AG10803 (cell line): ENCODE results near the gene MR1.

Experiments used
- DNase-seq: peaks from one replicate; pipeline ENCODE4 v3.0.0; 2010; ENCODE audit warnings: low read depth
- H3K4me3 ChIP-seq: 2 replicates; pipeline ENCODE4 v1.5.1; 2011; ENCODE audit warnings: mild to moderate bottlenecking, low read length, control low read depth
- TF ChIP-seq, protein P1 (sequence below): conservative IDR thresholded peaks from 2 replicates; pipeline ENCODE4 v1.5.1; 2011; ENCODE audit warnings: mild to moderate bottlenecking, low read length, control low read depth, inconsistent platforms

Gene MR1

DNA sequence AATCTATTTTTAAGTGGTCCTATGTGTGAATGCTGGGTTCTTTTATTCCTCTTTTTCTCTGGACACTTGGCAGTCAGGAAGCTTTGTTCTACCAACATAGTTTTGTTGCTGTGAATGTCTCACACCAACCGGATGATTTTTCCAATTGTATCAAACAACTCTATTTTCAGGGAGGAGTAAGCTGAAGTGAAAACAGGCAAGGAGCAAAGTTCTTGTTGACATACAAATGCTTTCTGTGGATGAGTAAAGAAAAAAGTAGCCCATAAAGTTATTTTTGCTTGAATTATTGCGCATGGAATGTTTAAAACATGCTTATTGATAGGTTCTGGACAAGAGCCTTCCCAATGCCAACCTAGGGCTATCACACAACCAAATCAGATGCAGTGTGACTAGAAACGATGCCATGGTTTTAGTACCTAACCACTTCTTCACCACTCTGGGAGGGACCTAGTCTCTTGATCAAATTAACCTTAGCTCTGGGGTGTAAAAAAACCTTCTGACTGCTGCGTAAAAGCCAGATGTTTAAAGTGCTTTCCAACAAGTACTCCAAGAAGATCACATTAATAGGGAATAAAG is 59.2 kb downstream of the MR1 start:
- TF ChIP-seq, protein P1, sequence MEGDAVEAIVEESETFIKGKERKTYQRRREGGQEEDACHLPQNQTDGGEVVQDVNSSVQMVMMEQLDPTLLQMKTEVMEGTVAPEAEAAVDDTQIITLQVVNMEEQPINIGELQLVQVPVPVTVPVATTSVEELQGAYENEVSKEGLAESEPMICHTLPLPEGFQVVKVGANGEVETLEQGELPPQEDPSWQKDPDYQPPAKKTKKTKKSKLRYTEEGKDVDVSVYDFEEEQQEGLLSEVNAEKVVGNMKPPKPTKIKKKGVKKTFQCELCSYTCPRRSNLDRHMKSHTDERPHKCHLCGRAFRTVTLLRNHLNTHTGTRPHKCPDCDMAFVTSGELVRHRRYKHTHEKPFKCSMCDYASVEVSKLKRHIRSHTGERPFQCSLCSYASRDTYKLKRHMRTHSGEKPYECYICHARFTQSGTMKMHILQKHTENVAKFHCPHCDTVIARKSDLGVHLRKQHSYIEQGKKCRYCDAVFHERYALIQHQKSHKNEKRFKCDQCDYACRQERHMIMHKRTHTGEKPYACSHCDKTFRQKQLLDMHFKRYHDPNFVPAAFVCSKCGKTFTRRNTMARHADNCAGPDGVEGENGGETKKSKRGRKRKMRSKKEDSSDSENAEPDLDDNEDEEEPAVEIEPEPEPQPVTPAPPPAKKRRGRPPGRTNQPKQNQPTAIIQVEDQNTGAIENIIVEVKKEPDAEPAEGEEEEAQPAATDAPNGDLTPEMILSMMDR = no peak
- H3K4me3 ChIP-seq = peak overlapping the region; percentile 10; the same call in 1 of the 2 replicates
- no peak for DNase-seq

- H3K4me3 ChIP-seq = peak overlapping the region; percentile 7; the same call in 1 of the 2 replicates
- DNase-seq = peak; percentile 97
- TF ChIP-seq, protein P1 = peak; percentile 10; the same call in 1 of the 2 replicates
Observed at GRCh38 chr1:181094416-181095212, 60.8 kb downstream of the MR1 start.

- no peak for DNase-seq
- no peak overlapping the region for H3K4me3 ChIP-seq
- TF ChIP-seq, protein P1 = no peak
Observed at GRCh38 chr1:181095260-181095659, 61.5 kb downstream of the MR1 start.

DNA sequence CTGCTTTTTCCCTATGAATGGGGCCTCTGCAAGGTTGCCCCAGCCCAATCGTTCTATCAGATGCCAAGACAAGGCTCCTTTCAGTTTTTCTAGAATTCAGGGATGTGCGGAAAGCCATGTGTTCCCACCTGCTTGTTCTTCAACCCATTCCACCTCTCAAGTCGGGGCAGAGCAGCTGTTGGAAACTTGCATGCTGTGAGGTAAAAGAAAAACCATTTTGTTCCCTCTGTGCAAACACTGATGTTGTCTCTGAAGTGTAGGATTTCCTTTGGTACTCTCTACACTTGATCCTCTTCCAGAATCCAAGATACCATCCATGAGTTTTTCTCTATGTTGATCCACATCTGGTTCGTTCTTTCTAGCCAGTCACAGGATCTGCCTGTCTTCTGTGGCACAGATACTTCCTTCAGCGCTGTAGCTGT is 62.0 kb downstream of the MR1 start:
- TF ChIP-seq, protein P1 = no peak
- no peak for DNase-seq
- peak overlapping the region; percentile 30 for H3K4me3 ChIP-seq

GRCh38 chr1:181097242-181097641 is 63.5 kb downstream of the MR1 start:
- no peak for DNase-seq
- H3K4me3 ChIP-seq = no peak overlapping the region
- TF ChIP-seq, protein P1 = no peak

DNA sequence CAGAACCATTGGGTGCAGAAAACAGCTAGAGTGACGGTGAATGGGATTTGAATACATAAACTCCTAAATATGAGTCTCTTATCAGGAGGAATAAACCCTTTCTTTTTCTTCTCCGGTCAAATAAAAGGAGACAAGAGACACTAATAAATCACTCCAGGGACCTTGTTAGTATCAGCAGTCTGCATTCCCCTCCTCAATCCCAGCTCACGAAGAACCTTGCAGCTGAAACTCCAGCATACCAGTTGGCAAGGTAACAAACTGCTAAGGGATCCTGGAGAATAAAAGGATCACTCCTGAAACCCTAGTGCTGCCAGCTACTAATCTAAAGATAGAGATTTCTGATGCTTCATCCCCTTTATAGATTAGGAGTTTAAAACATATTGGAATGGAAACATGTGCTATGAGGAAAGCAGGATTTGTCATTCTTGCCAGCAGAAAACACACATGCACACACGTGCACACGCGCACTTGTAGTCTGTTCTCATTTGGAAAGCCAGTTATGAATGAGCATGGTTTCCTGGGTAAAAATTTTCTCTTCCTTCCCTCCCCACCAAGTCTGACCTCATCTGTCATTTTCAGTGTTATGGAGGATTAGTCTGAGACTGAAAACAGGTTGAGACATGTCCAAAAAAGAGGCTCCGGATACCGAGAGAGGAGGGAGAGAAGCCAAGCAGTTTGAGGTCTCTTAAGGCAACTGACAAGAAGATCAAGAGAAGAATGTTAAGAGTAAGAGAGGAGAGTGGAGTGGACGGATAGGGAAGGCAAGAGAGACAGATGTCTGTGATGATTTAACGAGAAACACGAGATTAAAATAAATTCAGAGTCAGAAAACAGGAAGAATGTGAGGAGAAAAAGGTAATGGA is 65.6 kb downstream of the MR1 start:
- TF ChIP-seq, protein P1 = no peak
- DNase-seq = peak; percentile 76
- H3K4me3 ChIP-seq = no peak overlapping the region
